Tongue (tissue), 2 donors: ENCODE measurements around the gene ACSS2. TPM values are rescaled to one million over a fixed set of nuclear protein-coding genes. Genes with fewer than 3 reads are reported as not detected.

Experiments used
- DNase-seq: peaks from one replicate; pipeline ENCODE4 v3.0.0-alpha.2; 2015
- total RNA-seq: library from RNA; depleted of rRNA; stranded (reverse); fragments of >200 nt; gene quantifications from one replicate; pipeline ENCODE4 v1.2.3, GENCODE V29; 2014

ACSS2 gene
- total RNA-seq, 1 donor from 2014 or later, result 63.9 TPM

DNA sequence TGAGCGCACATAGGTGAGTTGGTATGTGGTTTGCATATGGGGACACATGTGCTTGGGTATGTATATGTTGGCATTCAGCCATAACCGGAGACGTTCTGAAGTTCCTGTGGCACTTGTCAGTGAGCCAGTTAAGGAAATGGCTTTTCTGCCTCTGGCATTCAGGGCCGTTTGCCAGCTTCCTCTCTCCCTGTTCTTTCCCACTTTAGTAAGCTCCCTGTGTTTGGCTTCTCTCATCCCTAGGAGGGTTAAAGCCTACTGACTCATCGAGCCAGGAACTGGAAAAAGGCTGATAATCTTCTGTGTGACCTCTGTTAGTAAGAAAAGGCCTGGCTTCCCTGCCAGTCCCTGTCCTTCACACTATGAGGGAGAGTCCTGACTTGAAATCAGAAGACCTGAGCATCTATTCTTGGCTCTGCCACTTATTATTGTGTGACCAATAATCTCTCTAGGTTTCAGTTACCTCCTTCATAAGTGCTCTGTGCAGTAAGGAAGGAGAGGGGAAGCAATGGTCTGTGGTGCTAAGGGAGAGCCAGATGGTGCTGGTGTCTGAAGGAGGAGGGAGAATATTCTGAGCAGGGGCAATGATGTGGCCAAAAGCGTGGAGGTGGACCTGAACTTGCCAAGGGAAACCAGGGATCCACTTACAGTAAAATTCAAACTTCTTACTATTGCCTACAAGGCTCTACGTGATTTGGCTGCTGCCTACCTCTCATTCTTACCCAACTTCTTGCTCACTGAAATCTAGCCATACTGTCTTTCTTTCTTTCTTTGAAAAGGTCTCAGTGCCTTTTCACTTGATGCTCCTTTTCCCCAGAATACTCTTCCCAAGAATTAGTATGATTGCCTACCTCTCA is 31.4 kb downstream of the ACSS2 start:
- peak; percentile 80 for DNase-seq

DNA sequence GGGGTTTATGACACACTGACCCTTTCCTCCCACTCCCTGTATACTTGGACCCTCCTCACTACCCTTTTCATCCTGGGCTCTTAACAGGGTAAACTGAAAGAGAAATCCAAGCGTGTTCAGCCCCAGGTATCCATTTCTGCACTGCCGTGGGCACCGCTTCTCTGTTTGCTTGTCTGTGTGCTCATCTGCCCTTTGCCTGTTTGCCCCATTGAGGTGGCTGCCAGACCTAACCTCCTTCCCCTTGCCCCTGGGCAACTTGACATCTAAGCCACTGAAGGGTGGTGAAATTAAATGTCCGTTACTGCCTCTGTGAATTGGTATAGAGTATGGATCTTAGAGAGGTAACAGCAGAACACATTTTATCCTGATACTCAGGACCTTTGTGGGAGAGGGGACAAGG is 38.7 kb downstream of the ACSS2 start:
- DNase-seq, result no peak

DNA sequence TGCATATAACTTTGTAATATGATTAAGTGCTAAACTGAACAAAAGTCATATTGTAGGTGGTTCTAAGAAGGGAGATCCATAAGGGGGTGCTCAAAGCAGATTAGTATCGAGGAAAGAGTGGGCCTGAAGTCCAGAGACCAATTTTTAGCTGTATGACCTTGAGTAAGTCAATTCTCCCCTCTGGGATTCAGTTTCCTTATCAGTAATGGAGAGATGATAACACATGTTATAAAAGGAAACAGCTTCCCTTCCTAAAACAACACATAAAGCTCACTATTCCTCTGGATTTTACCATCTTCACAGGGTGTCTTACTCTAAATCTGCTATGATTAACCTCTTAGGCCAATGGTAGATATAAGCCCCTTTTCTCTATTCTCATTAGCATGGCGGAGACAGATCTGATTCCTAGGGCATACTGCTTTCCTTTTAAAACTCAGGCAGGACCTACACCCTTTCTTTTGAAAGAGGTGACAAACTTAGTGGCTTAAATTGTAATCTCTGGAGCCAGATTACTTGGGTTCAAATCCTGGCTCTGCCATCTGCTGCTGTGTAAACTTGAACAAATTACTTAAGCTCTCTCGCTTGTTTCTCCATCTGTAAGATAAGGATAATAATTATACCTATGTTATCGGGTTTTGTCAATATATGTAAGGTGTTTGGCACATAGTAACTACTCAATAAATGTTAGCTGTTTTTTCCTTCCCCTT is 39.5 kb downstream of the ACSS2 start:
- DNase-seq, result no peak

DNA sequence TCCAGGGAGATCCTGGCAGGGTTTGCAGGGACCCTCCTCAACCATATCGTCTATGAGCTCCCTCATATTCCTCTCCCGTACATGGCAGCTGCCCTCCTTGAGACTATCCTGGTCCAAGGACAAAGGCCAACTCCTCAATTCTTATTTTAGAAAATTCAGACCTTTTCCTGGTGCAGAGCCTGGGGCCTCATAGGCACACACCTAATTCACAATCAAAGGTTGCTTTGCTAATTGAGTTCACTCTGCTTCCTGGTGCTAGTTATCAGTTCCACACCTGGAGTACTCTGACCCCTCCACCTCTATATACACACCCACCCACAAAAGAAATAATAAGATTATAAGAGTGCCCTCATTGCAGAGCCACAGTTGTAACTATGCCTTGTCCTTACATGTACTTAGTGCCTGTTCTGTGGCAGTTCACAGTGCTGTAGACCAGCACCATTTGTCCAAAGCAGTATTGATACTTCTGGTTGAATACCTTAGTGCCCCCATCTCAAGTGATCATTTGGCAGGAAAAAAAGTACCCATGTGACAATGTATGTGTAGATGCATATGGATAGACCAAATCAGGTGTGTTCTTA is 40.5 kb downstream of the ACSS2 start:
- no peak for DNase-seq

DNA sequence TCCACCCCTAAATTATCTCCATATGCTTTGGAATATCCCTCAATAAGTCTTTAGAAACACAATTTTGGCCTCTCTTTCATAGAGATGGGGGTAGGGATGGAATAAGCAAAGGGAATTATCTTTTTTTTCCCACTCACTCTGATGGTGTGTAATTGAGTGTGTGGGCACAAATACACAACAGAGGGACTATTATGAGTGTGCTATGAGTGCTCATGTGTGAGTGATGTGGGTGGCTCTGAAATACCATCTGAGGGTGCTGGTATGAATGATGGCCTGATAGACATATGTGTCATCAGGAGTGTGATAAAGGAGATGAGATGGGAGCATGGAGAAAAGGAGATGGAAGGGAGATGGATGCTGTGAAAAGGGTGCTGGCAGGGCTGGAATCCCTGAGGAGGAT is 43.6 kb downstream of the ACSS2 start:
- no peak for DNase-seq

DNA sequence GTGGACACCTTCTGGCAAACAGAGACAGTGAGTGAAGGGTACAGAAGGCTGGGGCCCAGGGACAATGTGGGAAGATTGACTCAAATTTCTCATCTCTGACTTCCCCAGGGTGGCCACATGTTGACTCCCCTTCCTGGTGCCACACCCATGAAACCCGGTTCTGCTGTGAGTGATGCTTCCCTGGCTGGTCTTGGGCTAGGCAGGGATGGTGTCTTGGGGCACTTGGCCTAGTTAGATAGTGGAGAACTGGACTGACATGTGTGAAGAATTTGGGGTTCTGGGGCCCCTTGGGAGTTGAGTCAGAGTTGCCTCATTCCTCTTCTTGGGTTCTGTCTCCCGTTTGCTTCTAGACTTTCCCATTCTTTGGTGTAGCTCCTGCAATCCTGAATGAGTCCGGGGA is 45.0 kb downstream of the ACSS2 start:
- no peak for DNase-seq

DNA sequence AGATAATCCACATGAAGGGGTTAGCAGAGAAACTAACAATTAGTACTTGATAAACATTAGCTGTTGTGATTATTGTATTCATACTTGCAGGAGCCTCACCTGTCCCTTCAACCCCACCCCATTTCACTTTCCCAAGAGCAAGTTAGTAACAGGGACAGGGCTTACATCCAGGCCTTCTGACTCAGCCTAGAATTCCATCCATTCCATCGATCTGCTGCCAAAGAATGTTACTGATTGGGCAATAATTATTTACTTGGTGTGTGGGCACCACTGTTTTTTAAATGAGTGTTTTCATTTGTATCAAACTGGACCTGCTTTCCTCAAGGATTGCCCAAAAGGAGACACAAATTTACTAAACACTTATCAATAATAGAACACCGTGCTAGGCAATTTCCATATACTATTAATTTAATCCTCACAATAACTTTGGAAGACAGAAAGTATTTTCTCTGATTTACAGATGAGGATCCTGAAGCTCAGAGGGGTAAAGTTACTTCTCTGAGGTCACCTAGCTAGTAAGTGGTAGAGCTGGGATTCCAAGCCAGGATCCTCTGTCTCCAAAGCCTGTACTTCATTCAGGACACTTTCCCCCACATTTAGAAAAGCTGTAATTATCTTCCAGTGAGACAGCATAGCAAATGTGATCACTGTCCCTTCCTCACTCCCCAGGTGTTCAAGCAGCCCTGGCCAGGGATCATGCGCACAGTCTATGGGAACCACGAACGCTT is 46.4 kb downstream of the ACSS2 start:
- DNase-seq, result no peak

DNA sequence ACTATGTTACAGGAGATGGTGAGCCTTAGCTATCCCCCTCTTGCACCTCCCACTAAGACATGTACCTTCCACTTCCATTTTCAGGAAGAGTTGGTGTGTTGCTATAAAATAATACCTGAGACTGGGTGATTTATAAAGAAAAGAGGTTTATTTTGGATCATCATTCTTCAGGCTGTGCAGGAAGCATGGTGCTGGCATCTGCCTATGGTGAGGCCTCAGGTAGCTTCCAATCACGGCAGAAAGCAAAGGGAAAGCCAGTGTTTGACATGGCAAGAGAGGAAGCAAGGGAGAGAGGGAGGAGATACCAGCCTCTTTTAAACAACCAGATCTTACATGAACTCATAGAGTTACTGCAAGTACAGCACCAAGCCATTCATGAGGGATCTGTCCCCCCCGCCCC is 47.0 kb downstream of the ACSS2 start:
- DNase-seq, result no peak

DNA sequence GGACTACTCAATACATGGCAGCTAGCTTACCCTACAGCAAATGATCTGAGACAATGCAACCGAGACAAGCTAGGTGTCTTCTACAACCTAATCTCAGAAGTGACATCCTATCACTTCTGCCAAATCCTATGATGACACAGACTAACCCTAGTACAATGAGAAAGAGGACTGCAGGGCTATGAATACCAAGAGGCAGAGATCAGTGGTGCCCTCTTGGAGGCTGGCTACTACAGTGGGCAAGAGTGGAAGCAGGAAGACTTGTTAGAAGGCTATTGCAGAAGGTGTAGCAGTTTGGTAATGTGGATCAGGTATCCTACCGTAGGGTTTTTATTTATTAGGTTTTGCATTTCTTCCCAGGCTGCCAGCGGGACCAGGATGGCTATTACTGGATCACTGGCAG is 48.9 kb downstream of the ACSS2 start:
- no peak for DNase-seq

DNA sequence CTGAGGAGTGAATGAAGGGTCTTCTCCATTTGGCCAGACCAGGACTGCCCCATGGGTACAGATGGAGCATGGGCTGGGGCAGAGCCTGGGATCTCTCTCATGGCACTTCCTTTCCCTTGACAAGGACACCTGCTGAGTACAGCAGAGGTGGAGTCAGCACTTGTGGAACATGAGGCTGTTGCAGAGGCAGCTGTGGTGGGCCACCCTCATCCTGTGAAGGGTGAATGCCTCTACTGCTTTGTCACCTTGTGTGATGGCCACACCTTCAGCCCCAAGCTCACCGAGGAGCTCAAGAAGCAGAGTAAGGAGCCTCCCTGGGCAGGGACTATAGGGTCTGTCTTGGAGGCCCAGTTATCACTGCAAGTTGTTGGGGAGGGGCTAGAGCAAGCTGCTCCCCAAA is 49.6 kb downstream of the ACSS2 start:
- DNase-seq, result no peak

DNA sequence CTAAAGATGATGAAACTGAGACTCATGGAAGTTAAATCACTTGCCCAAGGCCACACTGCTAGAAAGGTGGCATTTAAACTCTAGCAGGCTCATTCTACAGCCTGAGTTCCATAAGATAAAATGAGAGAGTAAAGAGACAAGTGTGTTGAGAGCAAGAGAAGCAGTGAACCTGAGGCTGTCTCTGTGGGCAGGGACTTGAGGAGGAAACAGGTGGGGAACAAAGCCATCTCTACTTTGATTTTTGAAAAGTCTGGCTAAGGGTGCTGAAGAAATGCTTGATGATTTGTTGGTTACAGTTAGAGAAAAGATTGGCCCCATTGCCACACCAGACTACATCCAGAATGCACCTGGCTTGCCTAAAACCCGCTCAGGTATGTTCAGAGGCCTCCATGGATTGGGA is 50.2 kb downstream of the ACSS2 start:
- no peak for DNase-seq

DNA sequence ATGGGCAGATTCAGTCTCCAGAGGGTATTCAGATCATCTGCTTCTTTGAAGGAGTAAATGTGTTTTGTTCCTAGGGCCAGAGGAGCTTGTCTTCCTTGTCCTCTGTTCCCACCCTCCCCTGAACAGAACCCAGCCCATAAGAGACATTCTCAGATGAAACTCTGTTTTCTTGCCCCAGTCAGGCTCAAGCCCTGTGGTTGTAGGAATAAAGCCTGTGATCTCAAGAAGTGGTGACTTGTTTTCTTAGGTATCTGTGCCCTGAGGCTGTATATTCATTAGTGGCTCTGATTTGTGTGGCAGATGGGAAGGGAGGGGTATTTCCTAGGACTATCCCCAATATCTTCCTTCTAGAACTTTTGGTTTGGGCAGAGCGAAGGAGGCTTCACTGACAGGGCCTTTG is 51.3 kb downstream of the ACSS2 start:
- DNase-seq, result no peak

DNA sequence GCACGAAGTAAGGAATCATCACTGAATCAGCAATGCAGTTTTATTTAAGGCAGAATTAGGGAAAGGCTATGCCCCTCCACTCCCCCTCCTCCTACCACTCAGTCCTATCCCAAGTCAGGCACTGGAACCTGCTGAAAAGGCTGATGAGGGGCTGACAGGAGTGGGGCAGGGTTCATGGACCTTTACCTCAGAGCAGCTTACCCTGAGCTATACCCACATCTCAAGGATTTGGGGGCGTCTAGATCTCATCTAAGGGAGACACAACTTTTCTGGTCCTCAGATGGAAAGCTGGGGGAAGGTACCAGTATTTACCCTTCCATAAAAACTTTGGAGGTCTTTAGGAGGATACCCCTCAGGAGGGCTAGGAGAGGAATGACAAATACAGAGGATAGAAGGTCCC is 52.0 kb downstream of the ACSS2 start:
- no peak for DNase-seq

DNA sequence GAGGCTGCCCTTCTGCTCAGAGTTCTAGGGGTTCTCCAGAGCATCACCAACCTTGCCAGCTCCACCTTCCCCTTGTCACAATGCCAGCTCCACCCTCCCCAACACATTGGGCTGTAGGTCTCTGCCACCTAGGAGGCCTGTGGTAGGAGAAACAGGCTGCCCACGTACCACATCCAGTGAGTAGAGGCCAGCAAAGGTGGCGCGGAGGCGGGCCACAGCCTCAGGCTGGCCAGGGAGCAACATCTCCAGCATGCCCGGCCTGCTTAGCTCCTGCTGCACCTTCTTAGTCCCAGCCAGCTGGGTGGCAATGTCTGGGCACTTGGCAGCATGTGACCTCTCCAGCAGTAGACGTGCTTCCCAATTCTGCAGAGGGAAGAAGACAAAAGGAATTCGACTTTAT is 55.4 kb downstream of the ACSS2 start:
- DNase-seq, result no peak

DNA sequence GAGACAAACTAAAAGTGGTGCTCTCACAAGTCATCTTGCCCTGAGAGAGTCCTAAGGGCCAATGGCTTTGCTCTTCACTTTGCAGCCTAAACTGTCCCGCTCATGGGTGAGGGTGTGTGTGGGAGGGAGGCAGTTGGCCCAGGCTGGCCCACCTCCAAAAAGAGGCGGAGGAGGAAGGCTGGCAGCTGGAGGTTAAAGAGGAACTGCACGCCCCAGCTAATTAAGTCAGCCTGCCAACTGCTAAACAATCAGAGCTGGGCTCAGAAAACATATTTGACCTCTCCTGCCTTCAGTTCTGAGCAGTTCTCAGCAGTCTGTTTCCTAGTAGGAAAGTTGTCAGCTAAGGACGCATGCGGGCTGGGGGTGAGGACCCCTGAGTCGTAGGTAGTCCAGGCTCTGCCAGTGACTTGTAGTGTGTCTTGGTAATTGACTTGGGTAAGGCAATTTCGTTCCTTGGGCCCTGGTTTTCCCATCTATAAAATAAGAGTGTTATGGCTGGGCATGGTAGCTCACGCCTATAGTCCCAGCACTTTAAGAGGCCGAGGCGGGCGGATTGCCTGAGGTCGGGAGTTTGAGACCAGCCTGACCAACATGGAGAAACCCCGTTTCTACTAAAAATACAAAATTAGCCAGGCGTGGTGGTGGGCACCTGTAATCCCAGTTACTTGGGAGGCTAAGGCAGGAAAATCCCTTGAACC is 62.2 kb downstream of the ACSS2 start:
- DNase-seq, result peak; percentile 90

DNA sequence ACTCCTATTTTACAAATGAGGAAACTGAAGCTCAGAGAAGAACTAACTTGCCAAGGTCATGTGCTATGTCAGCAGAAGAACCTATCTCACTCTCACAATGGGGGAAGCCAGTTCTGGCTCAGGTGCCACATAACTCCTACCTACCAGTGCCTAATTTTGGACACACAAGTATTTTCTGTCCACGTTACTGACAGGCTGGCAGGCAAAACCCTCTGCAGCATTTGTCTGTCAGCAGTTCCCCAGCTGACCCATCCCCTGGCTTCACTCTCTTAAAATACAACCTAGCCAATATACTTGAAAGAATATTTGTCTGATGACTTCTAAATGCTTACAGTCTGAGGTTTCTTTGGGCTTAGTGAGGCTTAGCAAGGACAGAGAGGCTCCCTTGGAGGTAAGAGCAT is 63.7 kb downstream of the ACSS2 start:
- DNase-seq, result peak; percentile 61

DNA sequence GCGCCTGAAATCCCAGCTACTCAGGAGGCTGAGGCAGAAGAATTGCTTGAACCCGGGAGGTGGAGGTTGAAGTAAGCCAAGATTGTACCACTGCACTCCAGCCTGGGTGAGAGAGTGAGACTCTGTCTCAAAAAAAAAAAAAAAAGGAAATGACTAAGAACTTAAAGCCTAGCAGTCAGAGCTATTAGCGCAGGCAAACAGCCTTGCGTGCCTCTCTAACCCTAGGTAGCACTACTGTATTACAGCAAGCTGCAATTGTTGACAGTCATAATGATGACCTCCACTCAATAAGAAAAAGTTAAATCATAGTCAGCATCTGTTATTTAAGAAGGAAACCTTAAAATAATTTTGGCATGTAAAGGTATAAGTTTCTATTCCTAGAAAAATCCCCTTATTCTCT is 64.8 kb downstream of the ACSS2 start:
- DNase-seq, result no peak

DNA sequence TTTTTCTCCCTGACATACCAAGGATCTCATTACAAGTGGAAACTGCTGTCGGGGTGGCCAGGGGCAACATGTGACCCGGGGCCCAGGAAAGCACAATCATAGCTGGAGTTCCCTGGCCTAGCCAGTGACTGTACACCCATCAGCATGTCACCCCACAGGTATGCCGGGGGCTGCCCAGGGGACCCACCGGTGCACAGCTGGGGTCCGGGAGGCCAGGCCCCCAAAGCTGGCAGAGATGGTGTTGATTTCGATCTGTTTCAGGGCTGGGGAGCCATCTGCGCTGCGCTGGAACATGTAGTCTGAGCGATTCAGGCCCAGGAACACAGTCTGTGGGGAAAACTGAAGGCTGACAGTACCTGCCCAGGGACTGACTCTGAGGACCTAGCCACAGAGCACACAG is 65.9 kb downstream of the ACSS2 start:
- DNase-seq, result no peak

DNA sequence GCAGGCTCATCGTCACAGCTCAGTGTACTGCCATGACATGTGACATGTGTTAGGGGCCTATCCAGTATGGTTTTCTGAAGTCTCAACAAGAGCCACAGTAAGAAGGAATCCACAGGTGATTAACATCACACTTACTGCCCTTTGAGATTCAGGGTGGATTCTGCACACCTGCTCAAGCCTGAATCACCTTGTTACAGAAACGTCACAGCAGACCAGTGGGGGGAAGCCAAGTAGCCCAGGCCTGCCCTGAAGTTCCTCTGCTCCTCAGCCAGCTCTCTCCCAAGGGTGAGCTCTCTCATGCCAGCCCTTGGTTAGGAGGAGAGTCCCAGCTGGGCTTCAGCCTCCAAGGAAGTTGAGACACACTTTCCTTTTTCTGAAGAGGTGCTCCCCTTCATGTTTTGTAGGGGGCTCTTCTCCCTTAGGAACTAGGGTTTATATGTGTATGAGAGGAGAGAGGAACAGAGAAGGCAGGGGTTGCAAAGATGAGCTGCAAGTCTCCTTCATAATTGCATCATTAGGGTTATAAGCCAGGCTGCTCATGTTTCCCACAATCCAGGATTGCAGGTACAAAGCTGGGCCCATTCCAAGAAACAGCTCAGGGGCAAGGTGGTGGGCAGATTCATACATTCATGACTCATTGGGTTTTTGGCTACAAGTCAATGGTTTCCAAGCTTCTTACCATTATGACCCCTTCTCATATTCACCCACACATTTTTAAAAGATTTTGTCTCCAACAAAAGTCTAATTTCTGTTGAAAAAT is 67.6 kb downstream of the ACSS2 start:
- no peak for DNase-seq

DNA sequence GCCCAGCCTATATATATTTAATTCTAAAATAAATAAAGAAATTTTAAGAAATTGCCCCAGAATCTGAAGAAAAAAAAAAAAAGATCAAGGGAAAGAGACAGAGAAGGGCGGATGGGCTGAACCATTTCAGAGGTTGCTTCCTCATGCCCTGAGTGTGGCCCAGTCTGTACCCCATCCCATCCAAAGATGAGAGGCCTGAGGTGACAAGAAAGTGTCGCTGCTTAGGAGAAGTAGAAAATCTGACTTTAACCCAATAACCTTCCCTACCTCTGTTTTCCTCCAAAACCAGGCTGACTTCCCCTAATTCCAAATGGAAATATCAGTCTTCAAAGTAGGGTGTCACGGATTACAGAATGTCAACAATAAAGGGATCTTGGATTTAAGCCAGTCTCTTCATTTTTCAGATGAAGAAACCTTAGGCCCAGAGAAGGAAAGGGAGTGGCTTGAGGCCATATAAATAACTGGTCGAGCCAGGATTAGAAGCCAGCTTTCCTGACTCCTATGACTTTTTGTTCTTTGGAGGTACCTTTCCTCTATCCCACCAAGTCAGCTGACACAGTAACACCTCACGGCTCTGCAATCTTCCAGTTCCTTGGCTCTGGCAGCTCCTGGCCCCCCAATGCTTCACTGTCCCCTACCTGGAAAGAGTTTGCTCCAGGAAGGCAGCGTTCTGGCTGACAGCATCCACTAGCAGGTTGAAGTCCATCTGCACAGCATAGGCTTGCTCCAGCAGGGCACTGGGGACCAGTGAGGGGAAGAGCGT is 69.1 kb downstream of the ACSS2 start:
- no peak for DNase-seq

DNA sequence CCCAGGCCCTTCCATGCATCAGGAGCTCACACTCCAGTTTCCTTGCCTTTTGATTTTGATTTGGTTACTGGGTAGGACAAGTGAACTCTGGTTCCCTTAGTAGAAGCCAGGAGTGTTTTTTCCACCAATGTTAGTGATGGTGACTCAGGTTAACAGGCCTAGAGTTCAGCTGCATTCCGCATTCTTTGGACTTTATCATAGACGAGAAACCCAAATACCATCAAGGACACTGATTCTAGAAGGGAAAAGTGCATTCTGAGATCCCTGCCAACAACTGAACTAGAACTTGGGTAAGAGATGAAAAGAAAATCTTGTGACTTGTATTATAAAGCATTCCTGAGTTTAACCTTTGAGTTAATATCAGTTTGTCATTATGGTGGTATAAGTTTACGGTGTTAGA is 70.2 kb downstream of the ACSS2 start:
- no peak for DNase-seq
